Stimulated activated CD4-positive, alpha-beta T cell treated with anti-CD3 and anti-CD28 coated beads, Interleukin-4, amount 100 ng/mL, for 1 hour (primary cell): Measurements from ENCODE around the gene ERCC1.

Experiments used
- DNase-seq: peaks from one replicate; pipeline ENCODE4 v3.0.0-alpha.2; 2020

Gene ERCC1

GRCh38 chr19:45423589-45424190 lies at the start of gene ERCC1:
ERCC1 (minus strand) TSS chr19:45423917; CDS start chr19:45423374, 543 bp downstream.
- peak; percentile 66 for DNase-seq

GRCh38 chr19:45473367-45473681 lies 49.6 kb upstream of the ERCC1 start:
- no peak for DNase-seq

- DNase-seq: no peak
These were observed 49.0 kb upstream of the ERCC1 start for GRCh38 chr19:45472563-45473366.

GRCh38 chr19:45471931-45472562 lies 48.3 kb upstream of the ERCC1 start:
- no peak for DNase-seq

GRCh38 chr19:45471111-45471930 lies 47.6 kb upstream of the ERCC1 start:
- no peak for DNase-seq

- DNase-seq: no peak
These were observed 47.0 kb upstream of the ERCC1 start for GRCh38 chr19:45470762-45471081.

- no peak for DNase-seq
These were observed 46.4 kb upstream of the ERCC1 start for GRCh38 chr19:45469945-45470761.

GRCh38 chr19:45469132-45469944 lies 45.6 kb upstream of the ERCC1 start:
- peak; percentile 93 for DNase-seq

- DNase-seq: no peak
These were observed 45.0 kb upstream of the ERCC1 start for GRCh38 chr19:45468803-45469131.

GRCh38 chr19:45468159-45468651 lies 44.5 kb upstream of the ERCC1 start:
- DNase-seq: peak; percentile 39

GRCh38 chr19:45467456-45468158 lies 43.9 kb upstream of the ERCC1 start, which contains the start of gene FOSB:
FOSB (plus strand) TSS chr19:45467996; CDS start chr19:45468587, 591 bp downstream.
- peak; percentile 90 for DNase-seq

- no peak for DNase-seq
These were observed 43.4 kb upstream of the ERCC1 start for GRCh38 chr19:45467115-45467455.

GRCh38 chr19:45464852-45465441 lies 41.2 kb upstream of the ERCC1 start:
- DNase-seq: no peak

- no peak for DNase-seq
These were observed 40.6 kb upstream of the ERCC1 start for GRCh38 chr19:45464274-45464673.

- DNase-seq: no peak
These were observed 39.5 kb upstream of the ERCC1 start for GRCh38 chr19:45463241-45463640.

- no peak for DNase-seq
These were observed 38.5 kb upstream of the ERCC1 start for GRCh38 chr19:45462174-45462573.

- no peak for DNase-seq
These were observed 37.2 kb upstream of the ERCC1 start for GRCh38 chr19:45460807-45461347.

- no peak for DNase-seq
These were observed 34.1 kb upstream of the ERCC1 start for GRCh38 chr19:45457776-45458175.

- no peak for DNase-seq
These were observed 32.7 kb upstream of the ERCC1 start for GRCh38 chr19:45456500-45456815.
